HAP-1 (cell line): ENCODE data around the gene ASB14.

Experiments used
- DNase-seq, 2 experiments: peaks; one replicate each; pipeline ENCODE4 v3.0.0-alpha.2; 2016 to 2020; ENCODE audit warnings: low spot score in 2 of 2
- H3K27me3 ChIP-seq: fragments of 250-450 bp; sonication (Bioruptor Pico); 2 replicates; pipeline ENCODE4 v1.5.1; 2020; ENCODE audit warnings: low read depth, mild to moderate bottlenecking, moderate library complexity
- H3K36me3 ChIP-seq: fragments of 250-450 bp; sonication (Bioruptor Pico); replicated peaks from 2 replicates; pipeline ENCODE4 v1.5.1; 2020; ENCODE audit warnings: mild to moderate bottlenecking
- H3K4me1 ChIP-seq: fragments of 250-450 bp; sonication (Bioruptor Pico); 2 replicates; pipeline ENCODE4 v1.5.1; 2020; ENCODE audit warnings: mild to moderate bottlenecking
- H3K4me3 ChIP-seq: fragments of 250-450 bp; sonication (Bioruptor Pico); 2 replicates; pipeline ENCODE4 v1.5.1; 2020; ENCODE audit warnings: mild to moderate bottlenecking, moderate library complexity
- H3K9me3 ChIP-seq: fragments of 250-450 bp; sonication (Bioruptor Pico); 2 replicates; pipeline ENCODE4 v1.5.1; 2020; ENCODE audit warnings: mild to moderate bottlenecking, moderate library complexity
- in situ Hi-C: fragments of 300-500 bp; cut with MboI; formaldehyde crosslinking; loops from 3 replicates; pipeline ENCODE4 v1.14.3; 2020; ENCODE audit warnings: low sequenced_read_pairs, inconsistent platforms, mixed read lengths

The ASB14 gene

GRCh38 chr3:57283334-57283733 is 9.2 kb downstream of the ASB14 start:
- in situ Hi-C loops, result no loop called here
- DNase-seq, result no peak
- no peaks in the 10 kb centered on the region for H3K27me3 ChIP-seq

GRCh38 chr3:57281715-57282114 is 10.8 kb downstream of the ASB14 start:
- no peaks in the 10 kb centered on the region for H3K27me3 ChIP-seq
- in situ Hi-C loops, result no loop called here
- no peak for DNase-seq
- H3K36me3 ChIP-seq, result no peaks in the 10 kb centered on the region
- H3K4me1 ChIP-seq, result no peaks in the 10 kb centered on the region
- H3K9me3 ChIP-seq, result peaks cover 3% of the 10 kb centered on the region; the same call in 1 of the 2 replicates
- no peak overlapping the region for H3K4me3 ChIP-seq

More at GRCh38 chr3:57283334-57283733, 9.2 kb downstream of the ASB14 start:
- Histone ChIP-seq H3K9me3 (peaks cover 4% of the 10 kb centered on the region; the same call in 1 of the 2 replicates), H3K4me1 (no peaks in the 10 kb centered on the region), H3K36me3 (no peaks in the 10 kb centered on the region), H3K4me3 (no peak overlapping the region)

- H3K27me3 ChIP-seq, result no peaks in the 10 kb centered on the region
- in situ Hi-C loops, result no loop called here
- no peak for DNase-seq
- H3K9me3 ChIP-seq, result no peaks in the 10 kb centered on the region
- H3K4me3 ChIP-seq, result no peak overlapping the region
- H3K4me1 ChIP-seq, result no peaks in the 10 kb centered on the region
- no peaks in the 10 kb centered on the region for H3K36me3 ChIP-seq
These were observed 12.8 kb downstream of the ASB14 start for GRCh38 chr3:57279685-57280084.

DNA sequence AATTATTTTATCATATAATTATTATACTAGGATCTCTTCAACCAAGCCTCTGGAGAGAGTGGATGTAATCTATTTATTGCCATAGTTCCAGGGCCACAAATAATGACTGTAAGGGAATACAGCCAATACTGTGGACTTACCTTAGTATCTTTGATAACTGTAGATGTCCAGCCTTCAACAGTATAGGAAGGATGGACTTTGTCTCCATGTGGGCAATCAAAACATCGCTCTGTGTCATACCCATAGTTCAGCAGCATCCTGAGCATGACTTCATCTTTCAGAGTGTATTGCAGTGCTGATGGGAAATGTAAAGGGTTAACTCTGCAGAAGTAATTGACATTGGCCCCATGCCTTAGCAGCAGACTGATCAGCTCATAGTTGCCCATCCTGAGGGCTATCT is 14.2 kb downstream of the ASB14 start:
- no peak overlapping the region for H3K4me3 ChIP-seq
- in situ Hi-C loops, result no loop called here

DNA sequence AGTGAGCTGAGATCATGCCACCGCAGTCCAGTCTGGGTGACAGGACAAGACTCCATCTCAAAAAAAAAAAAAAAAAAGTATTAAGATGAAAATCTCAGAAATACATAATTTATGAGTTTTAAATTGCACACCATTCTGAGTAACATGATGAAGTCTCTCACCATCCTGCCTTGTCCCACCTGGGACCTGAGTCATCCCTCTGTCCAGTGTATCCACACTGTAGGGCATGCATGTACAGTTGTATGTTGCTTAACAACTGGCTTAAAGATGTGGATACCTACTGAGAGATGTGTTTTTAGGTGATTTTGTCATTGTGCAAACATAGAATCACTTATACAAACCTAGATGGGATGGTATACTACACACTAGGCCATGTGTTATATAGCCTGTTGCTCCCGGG is 17.1 kb downstream of the ASB14 start:
- in situ Hi-C loops, result no loop called here
- no peak for DNase-seq
- H3K4me3 ChIP-seq, result no peak overlapping the region
- H3K36me3 ChIP-seq, result no peaks in the 10 kb centered on the region
- H3K4me1 ChIP-seq, result no peaks in the 10 kb centered on the region
- H3K9me3 ChIP-seq, result no peaks in the 10 kb centered on the region
- H3K27me3 ChIP-seq, result no peaks in the 10 kb centered on the region

More for the DNA sequence above, 14.2 kb downstream of the ASB14 start:
- Histone ChIP-seq H3K36me3 (no peaks in the 10 kb centered on the region), H3K4me1 (no peaks in the 10 kb centered on the region), H3K9me3 (no peaks in the 10 kb centered on the region), H3K27me3 (no peaks in the 10 kb centered on the region)
- DNase-seq, result no peak

DNA sequence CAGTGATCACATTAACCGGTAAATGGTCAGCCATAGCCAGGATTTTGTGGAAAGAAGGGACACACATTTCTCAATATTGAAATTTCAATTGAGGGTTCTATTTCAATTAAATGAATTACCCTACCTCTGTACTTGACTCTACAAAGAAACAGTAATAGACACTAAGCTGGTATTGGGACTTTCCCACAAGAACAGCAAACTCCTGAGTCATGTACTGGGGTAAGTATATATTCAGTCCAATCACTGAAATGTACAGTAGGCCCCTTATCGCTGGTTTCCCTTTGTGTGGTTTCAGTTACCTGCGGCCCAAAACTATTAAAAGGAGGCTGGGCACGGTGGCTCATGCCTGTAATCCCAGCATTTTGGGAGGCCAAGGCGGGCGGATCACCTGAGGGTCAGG is 17.6 kb downstream of the ASB14 start:
- Histone ChIP-seq H3K27me3 (no peaks in the 10 kb centered on the region), H3K4me3 (no peak overlapping the region), H3K4me1 (no peaks in the 10 kb centered on the region), H3K9me3 (no peaks in the 10 kb centered on the region), H3K36me3 (no peaks in the 10 kb centered on the region)
- no peak for DNase-seq
- in situ Hi-C loops, result no loop called here

DNA sequence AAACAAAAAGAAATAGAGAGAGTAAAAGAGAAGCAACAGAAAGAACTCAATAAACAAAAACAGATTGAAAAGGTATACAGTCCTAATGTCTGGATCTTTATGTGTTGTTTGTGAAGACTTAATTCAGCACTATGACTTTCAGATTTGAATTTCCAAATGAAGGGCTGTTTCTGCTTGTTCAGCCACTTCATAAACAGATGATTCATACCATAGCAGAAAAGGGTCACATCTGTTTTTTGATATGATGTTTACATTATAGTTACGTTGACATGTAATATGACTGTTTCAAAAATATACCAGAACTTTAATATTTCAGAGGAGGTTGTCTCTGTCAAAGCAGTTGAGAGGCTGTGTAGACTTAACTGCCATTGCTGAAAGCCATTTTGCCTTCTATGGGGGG is 24.1 kb downstream of the ASB14 start:
- Histone ChIP-seq H3K9me3 (no peaks in the 10 kb centered on the region), H3K27me3 (no peaks in the 10 kb centered on the region), H3K4me3 (no peak overlapping the region), H3K36me3 (peaks cover 28% of the 10 kb centered on the region), H3K4me1 (no peaks in the 10 kb centered on the region; the same call in 1 of the 2 replicates)
- in situ Hi-C loops, result no loop called here
- DNase-seq, result no peak

GRCh38 chr3:57261929-57262328 is 30.6 kb downstream of the ASB14 start:
- no peak for DNase-seq
- no peaks in the 10 kb centered on the region for H3K27me3 ChIP-seq
- in situ Hi-C loops, result no loop called here
- H3K4me3 ChIP-seq, result no peak overlapping the region
- H3K36me3 ChIP-seq, result peaks cover 55% of the 10 kb centered on the region
- no peaks in the 10 kb centered on the region; the same call in 1 of the 2 replicates for H3K4me1 ChIP-seq
- H3K9me3 ChIP-seq, result no peaks in the 10 kb centered on the region

DNA sequence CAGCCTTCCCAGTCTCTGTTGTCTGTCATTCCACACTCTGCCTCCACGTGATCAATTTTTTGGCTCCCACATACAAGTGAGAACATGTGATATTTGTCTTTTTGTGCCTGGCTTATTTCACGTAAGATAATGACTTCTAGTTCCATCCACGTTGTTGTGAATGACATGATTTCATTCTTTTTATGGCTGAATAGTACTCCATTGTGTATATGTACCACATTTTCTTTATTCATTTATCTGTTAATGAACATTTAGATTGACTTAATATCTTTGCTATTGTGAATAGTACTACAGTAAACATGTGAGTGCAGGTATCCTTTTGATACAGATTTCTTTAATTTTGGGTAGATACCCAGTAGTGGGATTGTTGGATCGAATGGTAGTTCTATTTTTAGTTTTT is 31.4 kb downstream of the ASB14 start:
- peaks cover 54% of the 10 kb centered on the region for H3K36me3 ChIP-seq
- H3K4me3 ChIP-seq, result no peak overlapping the region
- in situ Hi-C loops, result no loop called here
- DNase-seq, result no peak
- no peaks in the 10 kb centered on the region for H3K9me3 ChIP-seq
- H3K4me1 ChIP-seq, result no peaks in the 10 kb centered on the region
- H3K27me3 ChIP-seq, result no peaks in the 10 kb centered on the region

DNA sequence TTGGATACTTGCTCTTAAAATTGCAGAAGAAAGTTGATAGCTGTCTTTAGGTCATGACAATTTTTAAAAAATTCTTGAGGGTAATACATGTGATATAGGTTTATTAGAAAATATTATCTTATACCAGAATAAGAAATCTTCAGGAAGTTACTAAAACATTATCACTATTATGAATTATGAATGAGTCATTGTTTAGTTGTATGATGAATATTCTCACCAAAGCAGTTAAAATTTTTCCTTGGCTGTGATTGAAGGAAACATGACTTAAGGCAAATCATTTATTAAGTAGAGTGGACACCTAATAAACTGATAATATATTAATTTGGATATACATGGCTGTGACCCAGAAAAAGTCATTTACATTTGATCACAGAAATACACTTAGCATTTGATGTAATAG is 34.8 kb downstream of the ASB14 start:
- Histone ChIP-seq H3K27me3 (no peaks in the 10 kb centered on the region), H3K9me3 (no peaks in the 10 kb centered on the region), H3K36me3 (peaks cover 37% of the 10 kb centered on the region), H3K4me3 (no peak overlapping the region), H3K4me1 (no peaks in the 10 kb centered on the region)
- in situ Hi-C loops, result no loop called here
- no peak for DNase-seq

DNA sequence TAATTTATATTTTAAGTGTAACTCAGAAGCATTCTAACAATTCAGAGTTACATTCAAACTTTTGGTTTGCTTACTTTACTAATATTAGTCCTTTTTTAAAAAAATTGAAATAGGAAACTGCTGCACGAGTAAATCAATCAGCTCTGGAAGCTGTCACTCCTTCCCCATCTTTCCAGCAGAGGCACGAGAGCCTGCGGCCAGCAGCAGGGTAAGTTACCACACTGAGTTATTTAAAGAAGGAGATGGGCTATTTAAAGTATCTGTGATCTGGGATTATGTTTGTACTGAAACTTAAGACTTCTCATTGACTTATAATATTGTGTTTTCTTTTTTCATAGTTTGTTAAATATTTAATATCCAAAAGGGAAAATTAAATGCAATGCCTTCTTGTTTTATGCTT is 35.6 kb downstream of the ASB14 start:
- H3K4me1 ChIP-seq, result no peaks in the 10 kb centered on the region

DNA sequence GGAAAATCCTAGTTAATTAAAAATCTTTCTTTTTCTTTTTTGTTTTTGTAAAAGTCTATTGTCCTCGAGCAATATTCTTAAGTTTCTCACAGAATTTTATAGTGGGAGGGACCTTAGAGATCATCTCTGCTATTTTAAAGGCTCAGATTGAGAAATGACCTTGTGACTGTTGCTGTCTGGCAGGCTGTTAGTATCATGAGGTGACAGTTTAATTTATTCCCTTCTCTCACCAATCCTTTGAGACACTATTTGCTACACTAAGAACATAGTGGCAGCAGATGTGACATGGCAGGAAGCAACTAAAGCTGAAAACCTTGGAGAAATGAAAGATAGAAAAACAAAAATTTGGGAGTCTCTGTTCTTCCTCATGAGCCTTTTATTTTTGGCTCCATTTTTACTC is 40.1 kb downstream of the ASB14 start:
- in situ Hi-C loops, result no loop called here
- Histone ChIP-seq H3K27me3 (no peaks in the 10 kb centered on the region), H3K4me3 (no peak overlapping the region), H3K36me3 (peaks cover 15% of the 10 kb centered on the region), H3K9me3 (no peaks in the 10 kb centered on the region), H3K4me1 (no peaks in the 10 kb centered on the region)
- DNase-seq, result no peak

More for the DNA sequence above, 35.6 kb downstream of the ASB14 start:
- no peak overlapping the region for H3K4me3 ChIP-seq
- no peaks in the 10 kb centered on the region for H3K9me3 ChIP-seq
- DNase-seq, result no peak
- H3K36me3 ChIP-seq, result peaks cover 36% of the 10 kb centered on the region
- no peaks in the 10 kb centered on the region for H3K27me3 ChIP-seq
- in situ Hi-C loops, result no loop called here

DNA sequence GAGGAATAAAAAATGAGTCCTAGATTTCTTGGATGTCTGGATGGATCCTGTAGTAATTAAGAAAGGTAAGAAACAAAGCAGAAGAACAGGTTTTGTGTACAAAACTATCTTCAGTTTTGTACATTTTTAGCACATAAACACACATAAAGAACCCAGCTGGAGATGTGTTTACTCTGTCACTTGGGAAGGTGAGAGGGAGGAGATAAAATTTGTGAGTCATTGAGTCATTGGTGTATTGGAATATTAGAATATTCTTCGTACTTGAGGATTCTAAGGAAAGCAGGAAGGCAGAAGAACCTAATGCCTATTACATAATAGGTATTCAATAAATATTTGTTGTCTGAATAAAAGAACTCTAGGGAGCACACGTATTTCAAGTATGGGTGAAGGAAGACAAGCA is 47.5 kb downstream of the ASB14 start:
- H3K4me1 ChIP-seq, result no peaks in the 10 kb centered on the region
- in situ Hi-C loops, result no loop called here
- H3K4me3 ChIP-seq, result no peak overlapping the region
- H3K36me3 ChIP-seq, result peaks cover 45% of the 10 kb centered on the region
- no peak for DNase-seq
- H3K27me3 ChIP-seq, result no peaks in the 10 kb centered on the region
- H3K9me3 ChIP-seq, result no peaks in the 10 kb centered on the region

DNA sequence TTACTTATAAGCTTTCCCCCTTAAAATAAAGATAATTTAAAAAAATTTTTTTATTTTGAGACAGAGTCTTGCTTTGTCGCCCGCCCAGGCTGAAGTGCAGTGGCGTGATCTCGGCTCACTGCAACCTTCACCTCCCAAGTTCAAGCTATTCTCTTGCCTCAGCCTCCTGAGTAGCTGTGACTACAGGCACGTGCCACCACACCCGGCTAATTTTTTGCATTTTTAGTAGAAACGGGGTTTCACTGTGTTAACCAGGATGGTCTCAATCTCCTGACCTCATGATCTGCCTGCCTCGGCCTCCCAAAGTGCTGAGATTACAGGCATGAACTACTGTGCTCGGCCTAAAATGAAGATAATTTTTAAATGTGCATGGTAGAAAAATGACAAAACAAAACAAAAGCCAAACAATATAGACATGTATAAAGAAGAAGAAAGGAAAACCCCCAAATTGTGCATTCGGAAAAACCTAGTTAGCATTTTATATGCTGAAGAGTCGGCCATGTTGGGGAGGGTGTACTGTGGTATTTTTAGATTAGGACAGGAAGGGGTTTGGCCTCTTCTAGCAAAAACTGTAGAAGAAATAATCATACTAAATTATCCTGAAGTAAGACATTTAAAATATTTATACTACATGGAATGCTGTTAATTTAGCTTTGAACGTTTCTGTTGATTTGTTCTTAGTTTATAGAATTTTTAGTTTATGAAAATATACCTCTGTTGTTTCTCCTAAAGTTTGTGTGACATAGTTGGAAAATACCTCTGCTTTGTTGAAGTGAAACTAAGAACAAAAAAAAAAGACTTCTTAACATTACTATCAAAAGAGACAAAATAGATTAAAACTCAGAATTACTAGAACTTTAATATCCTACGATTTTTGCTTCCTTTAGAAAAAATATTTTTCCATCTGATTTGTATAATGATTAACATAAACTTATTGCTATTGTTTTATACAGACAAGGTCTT is 57.6 kb downstream of the ASB14 start:
- no peak overlapping the region for H3K4me3 ChIP-seq
- H3K4me1 ChIP-seq, result no peaks in the 10 kb centered on the region; the same call in 1 of the 2 replicates
- H3K36me3 ChIP-seq, result peaks cover 21% of the 10 kb centered on the region
- no peaks in the 10 kb centered on the region for H3K9me3 ChIP-seq
- in situ Hi-C loops, result no loop called here
- H3K27me3 ChIP-seq, result no peaks in the 10 kb centered on the region
- DNase-seq, result no peak
